ENCODE data around the gene VENTX.

Gene VENTX

GRCh38 chr10:133201948-133202725 lies 35.5 kb upstream of the VENTX start:
- no peaks in the 10 kb centered on the region for H3K4me1 ChIP-seq (ENCODE audit: control insufficient read depth, insufficient read depth, low read length)
- no peaks in the 10 kb centered on the region for H3K9me3 ChIP-seq (ENCODE audit: control insufficient read depth, insufficient read depth, low read depth, low read length)
- ChIA-PET POLR2A (no interaction called here), CTCF (no interaction called here)
- TF ChIP-seq ZNF488 (tag by site-specific recombination; IDR thresholded peaks at IDR 0.05) (no peak), ZNF211 (tag by site-specific recombination; IDR thresholded peaks at IDR 0.05; ENCODE audit: low read depth) (no peak), ZNF175 (tag by site-specific recombination; IDR thresholded peaks at IDR 0.05) (no peak), ZNF621 (tag by site-specific recombination; IDR thresholded peaks at IDR 0.05) (no peak), ZNF707 (tag by site-specific recombination; IDR thresholded peaks at IDR 0.05) (no peak), PRDM1 (tag by site-specific recombination; IDR thresholded peaks at IDR 0.05) (no peak), ZBTB21 (tag by site-specific recombination; IDR thresholded peaks at IDR 0.05) (no peak), BCL11B (tag by site-specific recombination; IDR thresholded peaks at IDR 0.05; ENCODE audit: low read depth) (no peak), ZNF629 (tag by site-specific recombination; IDR thresholded peaks at IDR 0.05) (no peak), ZNF555 (tag by site-specific recombination; conservative IDR thresholded peaks at IDR 0.05) (no peak), ZNF521 (tag by site-specific recombination; IDR thresholded peaks at IDR 0.05) (no peak), ZNF785 (tag by site-specific recombination; IDR thresholded peaks at IDR 0.05) (no peak), ZNF600 (tag by site-specific recombination; IDR thresholded peaks at IDR 0.05) (no peak), ZNF658 (tag by site-specific recombination; IDR thresholded peaks at IDR 0.05) (no peak), ZNF624 (tag by site-specific recombination; IDR thresholded peaks at IDR 0.05) (no peak), ZNF561 (tag by site-specific recombination; IDR thresholded peaks at IDR 0.05; ENCODE audit: borderline replicate concordance) (no peak), ZNF239 (tag by site-specific recombination; IDR thresholded peaks at IDR 0.05) (no peak), ZBTB1 (tag by site-specific recombination; IDR thresholded peaks at IDR 0.05) (no peak), ZNF280C (tag by site-specific recombination; IDR thresholded peaks at IDR 0.05) (no peak)
- H3K36me3 ChIP-seq (ENCODE audit: control insufficient read depth in 2 of 2, insufficient read depth in 1 of 2, low read length in 2 of 2), result no peaks in the 10 kb centered on the region
- no peak overlapping the region for H3K27ac ChIP-seq (ENCODE audit: extremely low read depth, low read depth, low read length)
- no peak overlapping the region for H3K4me3 ChIP-seq (ENCODE audit: low read depth, low read length)

GRCh38 chr10:133202778-133203651 lies 34.6 kb upstream of the VENTX start:
- CTCF ChIA-PET, result interaction anchor here (0.7 kb wide), 1 partner anchor 59 kb away, joined by 3 read pairs; no protein-coding TSS in a partner anchor
- POLR2A ChIA-PET, result no interaction called here

More at GRCh38 chr10:133202778-133203651, 34.6 kb upstream of the VENTX start:
- Histone ChIP-seq H3K27ac (ENCODE audit: extremely low read depth, low read depth, low read length) (no peak overlapping the region), H3K9me3 (ENCODE audit: control insufficient read depth, insufficient read depth, low read depth, low read length) (no peaks in the 10 kb centered on the region), H3K36me3 (ENCODE audit: control insufficient read depth in 2 of 2, insufficient read depth in 1 of 2, low read length in 2 of 2) (no peaks in the 10 kb centered on the region), H3K4me3 (ENCODE audit: low read depth, low read length) (no peak overlapping the region), H3K4me1 (ENCODE audit: control insufficient read depth, insufficient read depth, low read length) (no peaks in the 10 kb centered on the region; the same call in 1 of the 2 replicates)
- TF ChIP-seq ZFHX2 (tag by site-specific recombination; conservative IDR thresholded peaks at IDR 0.05), result no peak
- peak; percentile 62 for TF ChIP-seq ZIC2 (tag by site-specific recombination; IDR thresholded peaks at IDR 0.05)
- no peak for TF ChIP-seq YY2 (tag by site-specific recombination; IDR thresholded peaks at IDR 0.05)
